GM23338 (cell line): Measurements from ENCODE around the gene P2RY13. TPM values are rescaled to one million over a fixed set of nuclear protein-coding genes. Genes with fewer than 3 reads are reported as not detected.

Source experiments
- ATAC-seq: fragments of 200-7000 bp; cut with Tn5 transposase; 3 replicates; pipeline ENCODE4 v1.9.1; 2020
- DNase-seq: peaks from one replicate; pipeline ENCODE4 v3.0.0-alpha.2; 2015; ENCODE audit warnings: low spot score
- H2AFZ ChIP-seq: fragments of 200-600 bp; sonication (generic); 2 replicates; pipeline ENCODE4 v1.8.0; 2016; ENCODE audit warnings: antibody characterized with exemption, mild to moderate bottlenecking, moderate library complexity
- H3F3A ChIP-seq: fragments of 200-600 bp; sonication (generic); replicated peaks from 2 replicates; pipeline ENCODE4 v1.8.0; 2017; ENCODE audit warnings: antibody characterized with exemption, mixed run types, low read depth
- H3K27ac ChIP-seq: fragments of 200-600 bp; sonication (generic); 2 replicates; pipeline ENCODE4 v1.6.1; 2016; ENCODE audit warnings: low read depth
- H3K27me3 ChIP-seq: fragments of 200-600 bp; sonication (generic); 2 replicates; pipeline ENCODE4 v1.8.0; 2016; ENCODE audit warnings: mild to moderate bottlenecking, mixed run types, moderate library complexity; ENCODE audit not compliant: insufficient read depth
- H3K36me3 ChIP-seq: fragments of 200-600 bp; sonication (generic); 2 replicates; pipeline ENCODE4 v1.8.0; 2016; ENCODE audit warnings: mild to moderate bottlenecking; ENCODE audit not compliant: insufficient read depth
- H3K4me1 ChIP-seq: fragments of 200-600 bp; sonication (generic); 2 replicates; pipeline ENCODE4 v1.8.0; 2016; ENCODE audit warnings: mild to moderate bottlenecking, moderate library complexity; ENCODE audit not compliant: insufficient read depth
- H3K4me2 ChIP-seq: fragments of 200-600 bp; sonication (generic); 2 replicates; pipeline ENCODE4 v1.7.1; 2017; ENCODE audit warnings: mixed run types
- H3K4me3 ChIP-seq: fragments of 200-600 bp; sonication (generic); 2 replicates; pipeline ENCODE4 v1.6.1; 2016; ENCODE audit warnings: mixed run types
- H3K79me2 ChIP-seq: fragments of 200-600 bp; sonication (generic); replicated peaks from 2 replicates; pipeline ENCODE4 v1.8.0; 2017; ENCODE audit warnings: mild to moderate bottlenecking; ENCODE audit not compliant: insufficient read depth
- H3K9me2 ChIP-seq: fragments of 200-600 bp; sonication (generic); 2 replicates; pipeline ENCODE4 v1.8.0; 2017; ENCODE audit not compliant: insufficient read depth
- H4K20me1 ChIP-seq: fragments of 200-600 bp; sonication (generic); replicated peaks from 2 replicates; pipeline ENCODE4 v1.8.0; 2017; ENCODE audit warnings: mild to moderate bottlenecking; ENCODE audit not compliant: insufficient read depth
- H3K27ac Mint-ChIP-seq: 2 replicates; pipeline ENCODE4 v1.8.0; 2020; ENCODE audit warnings: inconsistent platforms, mild to moderate bottlenecking, moderate library complexity, mixed read lengths
- H3K27me3 Mint-ChIP-seq: 3 replicates; pipeline ENCODE4 v1.8.0; 2022; ENCODE audit warnings: low read depth, mild to moderate bottlenecking, moderate library complexity, mixed read lengths, inconsistent platforms; ENCODE audit not compliant: insufficient read depth, poor library complexity
- H3K36me3 Mint-ChIP-seq: 3 replicates; pipeline ENCODE4 v1.8.0; 2021; ENCODE audit warnings: low read depth, mild to moderate bottlenecking, inconsistent platforms, moderate library complexity, mixed read lengths
- H3K4me1 Mint-ChIP-seq: 3 replicates; pipeline ENCODE4 v1.8.0; 2020; ENCODE audit warnings: mild to moderate bottlenecking, inconsistent platforms, mixed read lengths
- H3K4me3 Mint-ChIP-seq: 3 replicates; pipeline ENCODE4 v1.8.0; 2021; ENCODE audit warnings: moderate library complexity, mild to moderate bottlenecking, inconsistent platforms, mixed read lengths
- H3K9me3 Mint-ChIP-seq: 3 replicates; pipeline ENCODE4 v1.8.0; 2020; ENCODE audit warnings: moderate library complexity, mild to moderate bottlenecking, inconsistent platforms, mixed read lengths
- CTCF ChIP-seq, 2 experiments: fragments of 200-600 bp in 1 of 2; sonication (generic) in 1 of 2; conservative IDR thresholded peaks; 2 replicates each; pipeline versions ENCODE4 v1.5.1 to v1.6.1; 2016 to 2017; ENCODE audit warnings: antibody characterized with exemption in 2 of 2, low read depth in 2 of 2, mild to moderate bottlenecking in 2 of 2, moderate library complexity in 1 of 2
- EZH2 ChIP-seq: fragments of 200-600 bp; sonication (generic); IDR thresholded peaks from one replicate; pipeline ENCODE4 v1.8.0; 2017; ENCODE audit warnings: antibody characterized with exemption, mild to moderate bottlenecking, low read depth; ENCODE audit not compliant: unreplicated experiment
- EZH2phosphoT487 ChIP-seq: fragments of 200-600 bp; sonication (generic); IDR thresholded peaks from one replicate; pipeline ENCODE4 v1.8.1; 2018; ENCODE audit warnings: antibody characterized with exemption; ENCODE audit not compliant: unreplicated experiment
- JUNB ChIP-seq: IDR thresholded peaks from one replicate; pipeline ENCODE4 v1.6.1; 2016; ENCODE audit warnings: antibody characterized with exemption; ENCODE audit not compliant: unreplicated experiment
- POLR2AphosphoS5 ChIP-seq: IDR thresholded peaks from 2 replicates; pipeline ENCODE4 v1.6.1; 2016; ENCODE audit warnings: antibody characterized with exemption, low read depth
- STAT1 ChIP-seq: IDR thresholded peaks from one replicate; pipeline ENCODE4 v1.6.1; 2016; ENCODE audit warnings: antibody characterized with exemption; ENCODE audit not compliant: unreplicated experiment
- ZNF114 ChIP-seq: fragments of 250-450 bp; sonication (Bioruptor Pico); IDR thresholded peaks from 2 replicates; pipeline ENCODE4 v1.5.0; 2020; ENCODE audit warnings: mild to moderate bottlenecking, moderate library complexity
- ZNF331 ChIP-seq: fragments of 250-450 bp; sonication (Bioruptor Pico); IDR thresholded peaks from 2 replicates; pipeline ENCODE4 v1.5.0; 2020; ENCODE audit warnings: low read depth, mild to moderate bottlenecking, moderate library complexity
- ZNF462 ChIP-seq: fragments of 250-450 bp; sonication (Bioruptor Pico); IDR thresholded peaks from 2 replicates; pipeline ENCODE4 v1.5.0; 2020; ENCODE audit warnings: mild to moderate bottlenecking, moderate library complexity
- polyA plus RNA-seq: library from polyadenylated mRNA; unstranded; fragments of >200 nt; fragmentation: Nextera tagmentation; extraction: Ambion mirVana; gene quantifications from 2 replicates; pipeline ENCODE4 v1.2.1, GENCODE V29; 2016
- total RNA-seq: library from RNA; depleted of rRNA; stranded (reverse); fragments of >200 nt; shearing (Covaris generic); gene quantifications from 2 replicates; pipeline ENCODE4 v1.2.3, GENCODE V29; 2014
- TF ChIP-seq, protein P1 (sequence below): IDR thresholded peaks from one replicate; pipeline ENCODE4 v1.6.1; 2018; ENCODE audit warnings: antibody characterized with exemption; ENCODE audit not compliant: unreplicated experiment
- TF ChIP-seq, protein P2 (sequence below): IDR thresholded peaks from 2 replicates; pipeline ENCODE4 v1.6.1; 2016; ENCODE audit warnings: antibody characterized with exemption

Gene P2RY13
- total and polyA plus RNA-seq, 2 experiments from 2014 or later = 0.68 TPM; not detected in 1

DNA sequence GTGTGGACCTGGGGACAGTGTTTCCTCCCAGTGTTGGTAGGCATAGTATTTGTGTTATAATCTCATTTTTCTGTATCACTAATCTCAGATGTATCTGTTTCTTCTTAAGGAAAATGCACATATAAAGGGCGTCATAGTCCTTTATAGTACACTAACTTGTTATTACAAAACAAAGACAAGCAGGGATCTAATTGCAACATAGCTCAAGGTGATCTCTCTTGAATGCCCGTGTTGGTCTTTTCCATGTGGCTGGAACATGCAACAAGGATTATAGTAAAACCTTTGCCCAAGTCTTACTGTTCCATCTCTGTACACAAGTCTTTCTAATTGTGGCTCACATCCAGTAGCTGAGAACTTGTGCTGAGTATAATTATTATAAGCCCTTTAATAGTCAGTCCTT is 9.2 kb downstream of the P2RY13 start (continued):
- TF ChIP-seq, protein P1, sequence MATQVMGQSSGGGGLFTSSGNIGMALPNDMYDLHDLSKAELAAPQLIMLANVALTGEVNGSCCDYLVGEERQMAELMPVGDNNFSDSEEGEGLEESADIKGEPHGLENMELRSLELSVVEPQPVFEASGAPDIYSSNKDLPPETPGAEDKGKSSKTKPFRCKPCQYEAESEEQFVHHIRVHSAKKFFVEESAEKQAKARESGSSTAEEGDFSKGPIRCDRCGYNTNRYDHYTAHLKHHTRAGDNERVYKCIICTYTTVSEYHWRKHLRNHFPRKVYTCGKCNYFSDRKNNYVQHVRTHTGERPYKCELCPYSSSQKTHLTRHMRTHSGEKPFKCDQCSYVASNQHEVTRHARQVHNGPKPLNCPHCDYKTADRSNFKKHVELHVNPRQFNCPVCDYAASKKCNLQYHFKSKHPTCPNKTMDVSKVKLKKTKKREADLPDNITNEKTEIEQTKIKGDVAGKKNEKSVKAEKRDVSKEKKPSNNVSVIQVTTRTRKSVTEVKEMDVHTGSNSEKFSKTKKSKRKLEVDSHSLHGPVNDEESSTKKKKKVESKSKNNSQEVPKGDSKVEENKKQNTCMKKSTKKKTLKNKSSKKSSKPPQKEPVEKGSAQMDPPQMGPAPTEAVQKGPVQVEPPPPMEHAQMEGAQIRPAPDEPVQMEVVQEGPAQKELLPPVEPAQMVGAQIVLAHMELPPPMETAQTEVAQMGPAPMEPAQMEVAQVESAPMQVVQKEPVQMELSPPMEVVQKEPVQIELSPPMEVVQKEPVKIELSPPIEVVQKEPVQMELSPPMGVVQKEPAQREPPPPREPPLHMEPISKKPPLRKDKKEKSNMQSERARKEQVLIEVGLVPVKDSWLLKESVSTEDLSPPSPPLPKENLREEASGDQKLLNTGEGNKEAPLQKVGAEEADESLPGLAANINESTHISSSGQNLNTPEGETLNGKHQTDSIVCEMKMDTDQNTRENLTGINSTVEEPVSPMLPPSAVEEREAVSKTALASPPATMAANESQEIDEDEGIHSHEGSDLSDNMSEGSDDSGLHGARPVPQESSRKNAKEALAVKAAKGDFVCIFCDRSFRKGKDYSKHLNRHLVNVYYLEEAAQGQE = no peak
- no peak for TF ChIP-seq ZNF114
- TF ChIP-seq, protein P2, sequence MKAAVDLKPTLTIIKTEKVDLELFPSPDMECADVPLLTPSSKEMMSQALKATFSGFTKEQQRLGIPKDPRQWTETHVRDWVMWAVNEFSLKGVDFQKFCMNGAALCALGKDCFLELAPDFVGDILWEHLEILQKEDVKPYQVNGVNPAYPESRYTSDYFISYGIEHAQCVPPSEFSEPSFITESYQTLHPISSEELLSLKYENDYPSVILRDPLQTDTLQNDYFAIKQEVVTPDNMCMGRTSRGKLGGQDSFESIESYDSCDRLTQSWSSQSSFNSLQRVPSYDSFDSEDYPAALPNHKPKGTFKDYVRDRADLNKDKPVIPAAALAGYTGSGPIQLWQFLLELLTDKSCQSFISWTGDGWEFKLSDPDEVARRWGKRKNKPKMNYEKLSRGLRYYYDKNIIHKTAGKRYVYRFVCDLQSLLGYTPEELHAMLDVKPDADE = no peak
- TF ChIP-seq EZH2 = no peak

- DNase-seq (no peak), ATAC-seq (no peak)
- H2AFZ ChIP-seq = no peak overlapping the region
- H3K9me3 Mint-ChIP-seq = no peaks in the 10 kb centered on the region
- no peak overlapping the region for H3K4me2 ChIP-seq
- peaks cover 33% of the 10 kb centered on the region for H3K4me1 Mint-ChIP-seq
- peaks cover 4% of the 10 kb centered on the region; the same call in 1 of the 3 replicates for H3K36me3 Mint-ChIP-seq
- H3K27me3 Mint-ChIP-seq = no peaks in the 10 kb centered on the region
- H3K27me3 ChIP-seq = no peaks in the 10 kb centered on the region
- no peak overlapping the region for H3K27ac ChIP-seq
- no peaks in the 10 kb centered on the region for H3K36me3 ChIP-seq
- H3F3A ChIP-seq = no peaks in the 10 kb centered on the region
- H4K20me1 ChIP-seq = no peaks in the 10 kb centered on the region
- H3K79me2 ChIP-seq = no peaks in the 10 kb centered on the region
- no peak overlapping the region for H3K4me3 ChIP-seq
- H3K9me2 ChIP-seq = peaks cover 3% of the 10 kb centered on the region; the same call in 1 of the 2 replicates
- peaks cover 32% of the 10 kb centered on the region for H3K4me1 ChIP-seq
- no peak overlapping the region for H3K27ac Mint-ChIP-seq
- H3K4me3 Mint-ChIP-seq = no peak overlapping the region
- TF ChIP-seq POLR2AphosphoS5 (no peak), CTCF (conservative IDR thresholded peaks at IDR 0.05; ENCODE audit: low read depth in 2 of 2) (no peak), ZNF114 (no peak), STAT1 (no peak), EZH2phosphoT487 (no peak), ZNF331 (CRISPR knock-in tag) (no peak), JUNB (no peak), ZNF462 (no peak)
Measured at GRCh38 chr3:151319628-151320027, 9.7 kb downstream of the P2RY13 start.
